GM12878 (cell line): ENCODE data around the gene MEIOSIN. TPM values are rescaled to one million over a fixed set of nuclear protein-coding genes. Genes with fewer than 3 reads are reported as not detected.
A peak's percentile ranks its signal among the peaks of the same experiment; 100 is the strongest.

Source experiments
- CBFB ChIP-seq: IDR thresholded peaks from 2 replicates; pipeline ENCODE4 v1.6.1; 2016; ENCODE audit warnings: antibody characterized with exemption, low read depth
- RAD51 ChIP-seq: fragments of 450-650 bp; IDR thresholded peaks from 2 replicates; pipeline ENCODE4 v1.6.1; 2016; ENCODE audit warnings: moderate library complexity, mild to moderate bottlenecking, inconsistent platforms
- ZNF687 ChIP-seq: fragments of 450-650 bp; IDR thresholded peaks from 2 replicates; pipeline ENCODE4 v1.6.1; 2017; ENCODE audit warnings: mild to moderate bottlenecking, moderate library complexity
- polyA plus RNA-seq, 11 experiments: library from polyadenylated mRNA; depleted of rRNA in 4 of 11; unstranded in 6 of 11; stranded (reverse) in 5 of 11; fragments of >200 nt; fragmentation: Nextera tagmentation in 4 of 11; fragmentation: Illumina TruSeq in 1 of 11; extraction: Ambion mirVana in 4 of 11; extraction: Trizol in 1 of 11; gene quantifications; 1 replicate in 1 of 11; 2 replicates in 10 of 11; pipeline versions ENCODE4 v1.2.1 to v1.2.3, GENCODE V29; 2011 to 2016; ENCODE audit warnings: inconsistent platforms in 2 of 11, missing spikeins in 2 of 11, low read depth in 1 of 11
- total RNA-seq, 4 experiments: library from RNA; depleted of rRNA in 3 of 4; stranded (reverse); fragments of >200 nt in 3 of 4; fragmentation: Illumina TruSeq in 1 of 4; extraction: Trizol in 1 of 4; gene quantifications; 2 replicates each; pipeline versions ENCODE4 v1.2.1 to v1.2.3, GENCODE V29; 2013 to 2021
- TF ChIP-seq, protein P1 (sequence below): IDR thresholded peaks from 2 replicates; pipeline ENCODE4 v1.6.1; 2011; ENCODE audit warnings: borderline replicate concordance, low read depth, mild to moderate bottlenecking, moderate library complexity, mixed read lengths, low read length; ENCODE audit not compliant: insufficient read depth; ENCODE audit errors: extremely low read length

The MEIOSIN gene
- total and polyA plus RNA-seq, 10 of the 15 experiments (the other 5 are each of a cell fraction or from before 2014, with no cell fraction given) = 0.05 to 0.66 (median 0.14) TPM; not detected in 4

DNA sequence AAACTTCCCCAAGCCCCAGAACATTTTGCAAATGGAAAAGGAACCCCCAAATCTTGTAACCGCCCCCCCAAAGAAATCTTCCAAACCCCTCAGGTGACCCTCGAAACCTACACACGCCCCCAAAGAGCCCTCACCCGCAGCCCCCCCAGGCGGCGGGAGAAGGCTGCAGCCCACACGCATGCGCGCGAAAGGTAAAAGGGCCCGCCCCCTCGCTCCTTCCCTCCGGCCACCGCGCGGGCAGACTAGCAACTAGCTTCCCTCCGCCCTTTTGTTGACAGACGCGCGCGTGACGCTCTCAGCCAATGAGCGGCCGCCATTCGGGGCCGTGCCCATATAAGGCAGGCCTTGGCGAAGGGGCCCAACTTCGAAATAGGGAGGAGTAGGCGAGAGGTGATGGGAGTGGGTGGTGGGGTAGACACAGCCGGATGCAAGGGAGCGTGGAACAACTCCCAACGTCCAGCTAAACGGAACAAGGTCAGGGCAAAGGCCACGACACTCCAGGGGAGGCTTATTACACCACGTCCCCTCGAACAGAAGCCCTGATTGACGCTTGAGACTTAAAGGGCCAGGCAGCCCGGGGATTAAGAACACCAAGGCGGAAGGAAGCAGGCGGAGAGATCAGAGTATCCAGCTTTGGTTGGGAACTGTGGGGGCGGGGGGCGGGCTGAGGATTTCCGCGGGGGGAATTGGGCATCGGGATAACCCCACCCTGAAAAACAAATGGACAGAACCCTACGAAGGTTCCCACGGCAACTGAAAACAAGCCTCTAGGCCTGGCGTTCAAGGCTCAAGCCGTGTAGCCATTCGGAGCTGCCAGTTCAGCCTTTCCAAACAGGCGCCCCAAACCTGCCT, 15.9 kb upstream of the MEIOSIN start (continued):
- TF ChIP-seq ZNF687 (no peak), RAD51 (peak; percentile 94), CBFB (peak; percentile 13; the same call in 1 of the 2 replicates)
- TF ChIP-seq, protein P1, sequence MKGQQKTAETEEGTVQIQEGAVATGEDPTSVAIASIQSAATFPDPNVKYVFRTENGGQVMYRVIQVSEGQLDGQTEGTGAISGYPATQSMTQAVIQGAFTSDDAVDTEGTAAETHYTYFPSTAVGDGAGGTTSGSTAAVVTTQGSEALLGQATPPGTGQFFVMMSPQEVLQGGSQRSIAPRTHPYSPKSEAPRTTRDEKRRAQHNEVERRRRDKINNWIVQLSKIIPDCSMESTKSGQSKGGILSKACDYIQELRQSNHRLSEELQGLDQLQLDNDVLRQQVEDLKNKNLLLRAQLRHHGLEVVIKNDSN = peak; percentile 94
- TF ChIP-seq, all 136 proteins: peak for 72
